NT2/D1 (cell line): Measurements from ENCODE around the gene FBXL7.

Experiments used
- DNase-seq: peaks from one replicate; pipeline ENCODE4 v3.0.0-alpha.2; 2011; ENCODE audit warnings: low read depth, low spot score
- H3K27me3 ChIP-seq: 2 replicates; pipeline ENCODE4 v1.6.0; 2011; ENCODE audit warnings: mild to moderate bottlenecking; ENCODE audit not compliant: insufficient read length, insufficient read depth
- H3K36me3 ChIP-seq: 2 replicates; pipeline ENCODE4 v1.6.1; 2011; ENCODE audit warnings: mild to moderate bottlenecking, low read length, mixed read lengths; ENCODE audit not compliant: insufficient read depth, insufficient read length
- H3K4me1 ChIP-seq: 2 replicates; pipeline ENCODE4 v1.5.1; 2011; ENCODE audit not compliant: insufficient read depth, insufficient read length
- H3K4me3 ChIP-seq: 2 replicates; pipeline ENCODE4 v1.5.1; 2011; ENCODE audit warnings: low read depth; ENCODE audit not compliant: insufficient read length
- H3K9ac ChIP-seq: 2 replicates; pipeline ENCODE4 v1.6.0; 2011; ENCODE audit warnings: low read depth; ENCODE audit not compliant: insufficient read length
- H3K9me3 ChIP-seq: 2 replicates; pipeline ENCODE4 v1.5.1; 2011; ENCODE audit warnings: mild to moderate bottlenecking, low read length; ENCODE audit not compliant: insufficient read depth
- SUZ12 ChIP-seq: IDR thresholded peaks from 2 replicates; pipeline ENCODE4 v1.6.1; 2011; ENCODE audit not compliant: insufficient read length, insufficient read depth; ENCODE audit errors: extremely low read depth
- YY1 ChIP-seq: IDR thresholded peaks from 2 replicates; pipeline ENCODE4 v1.6.1; 2011; ENCODE audit not compliant: insufficient read length, insufficient read depth
- ZNF274 ChIP-seq: IDR thresholded peaks from 2 replicates; pipeline ENCODE4 v1.6.1; 2011; ENCODE audit warnings: mild to moderate bottlenecking, low read depth, low read length

Gene FBXL7

DNA sequence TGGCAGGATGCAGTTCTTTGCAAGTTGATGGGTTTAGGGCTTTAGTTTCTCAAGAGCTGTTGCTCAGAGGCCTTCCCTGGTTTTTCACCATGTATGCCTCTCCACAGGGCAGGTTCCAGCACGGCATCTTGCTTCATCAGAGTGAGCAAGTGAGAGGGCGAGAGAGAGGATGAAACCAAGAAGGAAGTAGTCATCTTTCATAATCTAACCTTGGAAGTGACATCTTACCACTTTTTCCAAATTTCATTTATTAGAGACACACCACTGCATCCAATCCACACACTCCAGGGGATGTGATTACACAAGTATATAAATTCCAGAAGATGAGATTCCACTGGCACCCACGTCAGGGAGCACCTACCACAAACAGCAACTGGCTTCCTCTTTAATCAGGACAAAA lies 385.2 kb downstream of the FBXL7 start:
- Histone ChIP-seq H3K9me3 (no peaks in the 10 kb centered on the region), H3K4me3 (no peak overlapping the region), H3K36me3 (no peaks in the 10 kb centered on the region), H3K9ac (no peak overlapping the region), H3K27me3 (no peaks in the 10 kb centered on the region), H3K4me1 (no peaks in the 10 kb centered on the region)
- TF ChIP-seq YY1 (no peak), SUZ12 (no peak), ZNF274 (no peak)
- DNase-seq = no peak

DNA sequence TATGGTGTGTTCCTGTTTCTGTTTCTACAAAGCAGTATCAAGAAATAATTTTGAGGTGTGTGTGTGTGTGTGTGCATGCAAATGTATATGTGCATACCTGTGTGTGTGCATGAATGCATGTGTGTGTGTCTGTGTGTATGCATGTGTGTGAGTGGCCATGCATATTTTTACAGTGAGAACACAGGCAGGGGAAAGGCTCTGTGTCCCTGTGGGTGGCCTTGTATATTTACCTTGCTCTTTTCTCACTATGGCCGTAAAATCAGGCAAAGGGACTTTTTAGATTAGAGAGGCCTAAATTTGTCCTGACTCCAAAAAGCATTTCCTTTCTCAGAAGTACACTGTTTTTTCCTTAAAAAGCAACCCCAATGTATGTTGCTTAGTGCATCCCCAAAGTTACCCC lies 386.2 kb downstream of the FBXL7 start:
- Histone ChIP-seq H3K9me3 (no peaks in the 10 kb centered on the region), H3K9ac (no peak overlapping the region), H3K27me3 (no peaks in the 10 kb centered on the region), H3K4me3 (no peak overlapping the region), H3K36me3 (no peaks in the 10 kb centered on the region), H3K4me1 (no peaks in the 10 kb centered on the region)
- DNase-seq = no peak
- no peak for TF ChIP-seq ZNF274

DNA sequence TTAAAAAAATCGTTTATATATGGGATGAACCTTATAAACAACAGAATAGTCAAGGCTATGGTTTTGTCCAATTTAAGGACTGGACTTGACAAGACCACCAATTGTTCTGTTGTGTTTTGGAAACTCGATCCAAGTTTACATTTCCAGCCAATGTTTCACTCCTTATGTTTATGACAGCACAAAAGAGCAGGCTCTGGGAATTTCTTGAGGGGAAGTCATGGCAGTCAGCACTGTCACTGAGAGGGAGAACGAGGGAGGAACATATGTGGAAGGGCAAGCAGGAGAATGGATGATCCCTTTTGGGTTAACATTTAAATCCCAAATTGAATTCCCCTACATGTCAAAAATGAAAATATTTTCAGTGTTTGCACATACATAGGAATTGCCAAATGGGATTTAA lies 387.1 kb downstream of the FBXL7 start:
- no peak for DNase-seq
- H3K9ac ChIP-seq = no peak overlapping the region
- H3K4me3 ChIP-seq = no peak overlapping the region
- no peak for TF ChIP-seq SUZ12
- TF ChIP-seq ZNF274 = no peak
- TF ChIP-seq YY1 = no peak
- no peaks in the 10 kb centered on the region for H3K4me1 ChIP-seq
- H3K27me3 ChIP-seq = no peaks in the 10 kb centered on the region
- H3K36me3 ChIP-seq = no peaks in the 10 kb centered on the region
- no peaks in the 10 kb centered on the region for H3K9me3 ChIP-seq

DNA sequence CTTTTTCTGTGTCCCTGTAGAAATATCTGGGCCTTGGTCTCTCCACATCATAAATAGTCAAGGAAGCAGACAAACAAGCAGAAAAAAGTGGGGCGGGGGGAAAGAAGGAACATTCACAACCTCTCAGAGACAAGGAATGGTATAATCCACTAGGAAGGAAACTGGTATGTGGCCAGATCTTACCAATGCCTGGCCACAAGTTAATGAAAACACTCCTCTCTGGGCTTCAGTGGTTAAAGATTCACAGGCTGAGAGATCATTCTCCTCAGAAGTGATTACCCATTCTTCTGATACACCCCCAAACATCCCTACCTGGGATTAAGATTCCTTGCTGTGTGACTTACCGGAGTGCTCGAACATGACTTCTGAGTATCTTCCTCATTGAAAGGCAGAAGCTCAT lies 389.0 kb downstream of the FBXL7 start:
- H3K4me1 ChIP-seq = no peaks in the 10 kb centered on the region

DNA sequence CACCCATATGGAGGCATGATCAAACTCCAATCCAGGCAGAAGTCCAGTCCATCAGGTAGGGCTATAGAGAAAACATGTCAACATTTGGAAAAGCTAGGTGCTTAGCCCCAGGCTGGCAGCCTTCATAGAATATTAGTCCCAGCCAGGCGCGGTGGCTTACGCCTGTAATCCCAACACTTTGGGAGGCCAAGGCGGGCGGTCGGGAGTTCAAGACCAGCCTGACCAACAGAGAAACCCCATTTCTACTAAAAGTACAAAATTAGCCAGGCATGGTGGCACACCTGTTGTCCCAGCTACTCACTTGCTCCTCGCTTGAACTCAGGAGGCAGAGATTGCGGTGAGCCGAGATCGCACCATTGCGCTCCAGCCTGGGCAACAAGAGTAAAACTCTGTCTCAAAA lies 393.9 kb downstream of the FBXL7 start:
- H3K9me3 ChIP-seq = no peaks in the 10 kb centered on the region
- H3K4me3 ChIP-seq = no peak overlapping the region
- DNase-seq = no peak
- TF ChIP-seq YY1 = no peak
- TF ChIP-seq ZNF274 = no peak
- TF ChIP-seq SUZ12 = no peak
- no peaks in the 10 kb centered on the region for H3K4me1 ChIP-seq
- H3K36me3 ChIP-seq = no peaks in the 10 kb centered on the region
- H3K9ac ChIP-seq = no peak overlapping the region
- no peaks in the 10 kb centered on the region for H3K27me3 ChIP-seq

More for the DNA sequence above, 389.0 kb downstream of the FBXL7 start:
- Histone ChIP-seq H3K9ac (no peak overlapping the region), H3K4me3 (no peak overlapping the region), H3K9me3 (no peaks in the 10 kb centered on the region), H3K27me3 (no peaks in the 10 kb centered on the region), H3K36me3 (no peaks in the 10 kb centered on the region)
- DNase-seq = no peak
- TF ChIP-seq ZNF274 (no peak), YY1 (no peak), SUZ12 (no peak)

DNA sequence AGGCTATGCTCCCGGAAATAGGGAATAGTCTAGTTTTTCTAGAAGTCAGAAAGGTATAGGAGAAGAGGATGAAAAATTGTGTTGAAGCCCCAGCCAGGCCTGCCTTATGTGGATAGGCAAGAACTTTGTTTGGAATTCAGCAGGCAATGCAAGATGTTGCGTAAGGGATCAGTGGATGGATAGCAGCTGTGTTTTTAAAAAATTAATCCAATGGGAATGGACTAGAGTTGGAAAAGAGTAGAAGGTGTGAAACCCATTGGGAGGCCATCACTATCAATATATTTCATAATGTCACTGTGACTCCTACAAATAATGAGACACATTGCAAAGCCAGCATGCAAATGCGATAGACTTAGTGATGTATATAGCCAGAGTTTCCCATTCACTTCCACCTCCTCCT lies 397.7 kb downstream of the FBXL7 start:
- Histone ChIP-seq H3K4me1 (no peaks in the 10 kb centered on the region), H3K9ac (no peak overlapping the region), H3K27me3 (no peaks in the 10 kb centered on the region), H3K4me3 (no peak overlapping the region), H3K9me3 (no peaks in the 10 kb centered on the region), H3K36me3 (no peaks in the 10 kb centered on the region)
- no peak for TF ChIP-seq YY1
- no peak for TF ChIP-seq SUZ12
- TF ChIP-seq ZNF274 = no peak
- no peak for DNase-seq

DNA sequence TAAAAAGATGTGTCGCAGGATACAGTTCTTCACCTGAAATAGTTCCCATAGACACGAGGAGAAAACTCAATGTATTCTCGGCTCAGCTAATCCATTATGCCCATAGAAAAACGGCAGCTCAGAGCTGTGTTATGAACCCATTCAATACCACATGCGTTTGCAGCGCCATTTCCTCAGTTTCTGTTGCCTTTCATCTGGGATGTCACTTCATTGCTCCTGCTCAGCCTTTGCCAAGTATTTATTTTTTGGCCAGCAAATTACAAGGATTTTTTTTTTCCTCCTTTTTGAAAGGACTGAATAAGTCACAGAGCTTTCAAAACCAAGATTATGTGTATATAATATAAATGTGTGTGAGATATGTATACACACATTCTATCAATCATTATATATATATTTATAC lies 398.7 kb downstream of the FBXL7 start:
- H3K27me3 ChIP-seq = no peaks in the 10 kb centered on the region
- no peak overlapping the region for H3K9ac ChIP-seq
- no peak for DNase-seq
- no peak for TF ChIP-seq SUZ12
- no peak for TF ChIP-seq ZNF274
- no peak for TF ChIP-seq YY1
- H3K4me3 ChIP-seq = no peak overlapping the region
- no peaks in the 10 kb centered on the region for H3K36me3 ChIP-seq
- H3K9me3 ChIP-seq = no peaks in the 10 kb centered on the region
- no peaks in the 10 kb centered on the region for H3K4me1 ChIP-seq

DNA sequence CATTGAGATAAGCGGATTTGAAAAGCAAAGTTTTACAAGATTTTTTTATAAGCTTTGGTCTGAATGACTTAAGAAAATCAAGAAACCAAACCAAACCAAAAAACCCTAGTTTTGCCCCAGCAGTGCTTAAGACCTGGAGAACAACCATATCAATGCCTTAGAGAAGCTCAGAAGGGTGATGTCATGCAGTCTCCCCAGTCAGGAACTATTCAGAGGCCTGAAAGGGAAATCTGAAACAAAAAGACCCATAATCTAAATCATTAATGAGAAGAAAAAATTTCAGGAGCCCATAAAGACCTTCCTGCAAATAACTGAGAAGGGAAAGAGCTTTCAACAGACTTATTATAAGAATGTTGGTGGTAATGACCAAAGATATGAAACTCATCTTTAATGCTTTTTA lies 399.5 kb downstream of the FBXL7 start:
- Histone ChIP-seq H3K9me3 (no peaks in the 10 kb centered on the region), H3K4me3 (no peak overlapping the region), H3K27me3 (no peaks in the 10 kb centered on the region), H3K36me3 (no peaks in the 10 kb centered on the region), H3K9ac (no peak overlapping the region), H3K4me1 (no peaks in the 10 kb centered on the region)
- TF ChIP-seq ZNF274 (no peak), YY1 (no peak), SUZ12 (no peak)
- DNase-seq = no peak
